ENCODE results near the gene FPR3.
"Not testable (repeated sequence)": the region's sequence is repeated elsewhere in the genome, so short reads cannot be mapped to it uniquely, and the experiment has no call there.

The FPR3 gene, protein sequence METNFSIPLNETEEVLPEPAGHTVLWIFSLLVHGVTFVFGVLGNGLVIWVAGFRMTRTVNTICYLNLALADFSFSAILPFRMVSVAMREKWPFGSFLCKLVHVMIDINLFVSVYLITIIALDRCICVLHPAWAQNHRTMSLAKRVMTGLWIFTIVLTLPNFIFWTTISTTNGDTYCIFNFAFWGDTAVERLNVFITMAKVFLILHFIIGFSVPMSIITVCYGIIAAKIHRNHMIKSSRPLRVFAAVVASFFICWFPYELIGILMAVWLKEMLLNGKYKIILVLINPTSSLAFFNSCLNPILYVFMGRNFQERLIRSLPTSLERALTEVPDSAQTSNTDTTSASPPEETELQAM

DNA sequence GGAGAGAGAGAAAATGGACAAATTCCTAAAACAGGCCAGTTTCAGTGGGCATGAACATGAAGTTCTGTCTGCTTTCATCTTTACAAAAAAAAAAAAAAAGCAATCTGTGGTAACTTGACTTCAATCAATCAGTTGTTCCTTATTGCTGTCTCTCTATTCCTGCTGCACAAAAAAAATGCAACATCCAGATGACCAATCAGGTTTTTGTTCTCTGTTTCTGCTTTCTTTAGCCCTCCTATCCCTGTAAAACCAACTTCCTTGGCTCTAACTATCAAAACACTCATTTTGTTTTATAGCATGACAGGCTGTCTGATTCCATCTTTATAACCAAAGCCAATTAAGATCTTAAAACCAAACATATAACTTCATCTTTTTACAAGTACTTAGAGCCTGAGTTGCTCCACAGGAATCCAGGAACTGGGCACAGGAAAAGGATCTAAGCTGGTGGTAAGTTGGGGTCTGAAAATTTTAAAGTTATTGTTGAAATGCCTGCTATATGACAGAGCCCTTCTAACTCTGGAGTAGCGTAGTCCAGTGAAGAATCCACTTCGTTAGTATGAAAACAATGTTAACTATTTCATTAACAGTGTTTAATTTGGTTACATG, at the start of gene FPR3:
TSS of gene FPR3 (plus strand) at position 273 of the 606 bp plus-strand sequence. CDS start 28,592 bp downstream, outside the sequence.
- no peak for DNase-seq

DNA sequence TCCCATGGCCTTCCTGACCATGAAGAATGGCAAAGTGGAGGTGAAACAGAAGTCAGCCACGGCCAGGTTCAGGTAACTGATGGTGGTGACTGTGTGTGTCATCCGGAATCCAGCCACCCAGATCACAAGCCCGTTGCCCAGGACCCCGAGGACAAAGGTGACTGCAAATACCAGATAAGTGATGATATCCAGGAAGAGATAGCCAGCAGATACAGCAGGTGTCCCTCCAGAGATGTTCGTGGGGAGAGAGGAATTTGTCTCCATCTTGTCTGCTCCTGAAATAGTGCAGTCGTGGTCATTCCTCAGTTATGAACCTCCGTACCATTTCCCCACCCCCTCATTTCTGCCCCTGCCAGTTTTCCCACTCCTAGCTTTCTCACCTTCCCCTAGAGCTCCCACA, 48.2 kb upstream of the FPR3 start:
- DNase-seq = no peak

GRCh38 chr19:51749979-51750378, 45.0 kb upstream of the FPR3 start:
- DNase-seq = no peak

DNA sequence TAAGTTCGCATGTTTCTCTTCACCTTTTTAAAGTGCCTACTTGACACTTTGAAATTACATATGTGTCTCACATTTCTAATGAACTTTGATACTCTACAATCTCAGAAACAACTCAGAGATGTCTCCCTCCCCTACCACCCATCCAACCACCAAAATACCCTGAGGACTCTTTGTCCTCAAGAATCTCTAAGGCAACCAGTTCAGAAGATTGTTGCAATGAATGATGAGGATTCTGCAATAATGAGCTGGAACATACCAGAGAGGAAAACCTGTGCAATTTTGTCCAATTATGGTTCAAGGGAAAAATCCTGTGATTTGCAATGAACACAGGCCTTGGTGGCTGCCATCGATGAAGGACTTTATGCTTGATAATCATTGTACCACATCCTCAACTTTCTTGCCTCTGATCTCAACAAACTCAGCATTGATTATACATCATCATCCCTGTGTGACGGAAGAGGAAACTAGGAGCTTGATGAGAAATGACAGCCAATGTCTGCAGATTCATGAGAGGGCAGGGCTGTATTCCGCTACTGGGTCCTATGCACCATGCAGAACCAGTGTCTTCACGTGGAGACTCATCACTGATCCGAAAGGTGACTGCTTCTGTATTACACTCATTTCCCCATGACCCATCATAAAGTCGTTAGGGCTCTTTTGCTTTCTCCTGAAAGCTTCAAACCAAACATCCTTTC, 44.4 kb upstream of the FPR3 start:
- no peak for DNase-seq

DNA sequence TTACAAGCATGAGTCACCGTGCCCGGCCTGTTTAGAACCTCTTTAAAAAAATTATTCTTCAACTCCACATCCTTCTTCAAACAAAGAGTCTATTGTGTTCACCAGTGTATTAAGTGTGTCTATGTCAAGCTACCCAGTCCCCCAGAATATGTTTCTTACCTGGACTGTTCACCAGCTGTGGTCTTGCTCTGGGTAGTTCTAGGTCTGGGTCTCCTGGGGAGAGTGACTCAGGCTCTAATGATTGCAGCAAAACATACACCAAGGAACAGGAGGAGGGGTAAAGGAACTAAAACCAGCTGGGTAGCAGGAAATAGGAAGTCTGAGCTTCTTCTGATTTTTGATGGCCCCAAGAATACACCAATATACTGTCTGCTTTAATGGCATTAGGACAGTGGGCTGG, 43.3 kb upstream of the FPR3 start, which contains the start of gene FPR1:
TSS of gene FPR1 (minus strand) at position 224 of the 400 bp plus-strand sequence. CDS start 4,884 bp downstream, outside the sequence.
- no peak for DNase-seq

- no peak for DNase-seq
Measured at GRCh38 chr19:51754109-51754508, 40.8 kb upstream of the FPR3 start.

DNA sequence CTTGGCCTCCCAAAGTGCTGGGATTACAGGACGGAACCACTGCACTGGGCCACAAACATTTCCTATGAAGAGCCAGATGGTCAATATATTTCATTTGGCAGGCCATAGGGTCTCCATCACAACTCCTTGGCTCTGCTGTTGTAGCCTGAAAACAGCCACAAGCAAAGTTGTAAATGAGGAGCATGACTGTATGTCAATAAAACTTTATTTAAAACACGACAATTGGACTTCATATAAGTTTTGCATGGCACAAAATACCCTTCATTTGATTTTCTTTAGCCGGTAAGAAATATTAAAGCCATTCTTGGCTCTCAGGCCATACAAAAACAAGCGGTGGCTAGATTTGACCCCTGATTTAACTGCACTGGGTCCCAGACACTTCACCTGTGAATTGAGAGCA, 40.2 kb upstream of the FPR3 start:
- DNase-seq = no peak

DNA sequence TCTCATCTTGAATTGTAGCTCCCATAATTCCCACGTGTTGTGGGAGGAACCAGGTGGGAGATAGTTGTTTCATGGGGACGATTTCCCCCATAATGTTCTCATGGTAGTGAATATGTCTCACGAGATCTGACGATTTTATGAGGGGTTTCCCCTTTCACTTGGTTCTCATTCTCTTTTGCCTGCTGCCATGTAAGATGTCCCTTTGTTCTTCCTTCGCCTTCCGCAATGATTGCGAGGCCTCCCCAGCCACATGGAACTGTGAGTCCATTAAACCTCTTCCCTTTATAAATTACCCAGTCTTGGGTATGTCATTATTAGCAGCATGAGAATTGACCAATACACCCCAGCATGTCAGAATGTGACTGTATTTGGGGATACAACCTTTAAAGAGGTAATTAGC, 39.4 kb upstream of the FPR3 start:
- no peak for DNase-seq

DNA sequence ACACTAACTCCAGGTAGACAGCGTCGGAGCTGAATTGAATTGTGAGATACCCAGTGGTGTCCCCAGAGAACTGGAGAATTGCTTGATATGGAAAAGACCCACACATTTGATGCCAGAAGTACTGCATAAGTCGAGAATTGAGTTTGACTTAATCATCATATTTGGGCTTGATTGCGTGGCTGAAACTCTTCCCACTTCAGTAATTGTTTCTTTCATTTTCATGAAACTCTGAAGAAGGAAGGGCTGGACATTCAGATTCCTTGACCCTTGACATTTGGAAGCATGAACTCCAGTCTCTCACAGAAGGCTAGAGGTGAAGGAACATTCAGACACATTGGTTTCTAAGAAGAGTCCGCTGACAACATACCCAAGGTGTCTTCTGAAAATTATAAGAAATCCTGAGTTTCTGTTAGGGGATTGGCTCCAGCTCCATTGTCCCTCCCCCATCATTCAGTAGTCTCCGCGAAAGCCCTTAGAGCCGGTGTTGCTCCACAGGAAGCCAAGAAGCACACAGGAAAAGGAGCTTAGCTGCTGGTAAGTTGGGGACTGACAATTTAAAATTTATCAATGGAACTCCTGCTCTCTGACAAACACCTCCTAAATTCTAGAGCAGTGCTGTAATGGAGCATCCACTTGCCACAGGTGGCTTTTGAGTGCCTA, 34.1 kb upstream of the FPR3 start, which contains the start of gene FPR2:
TSS of gene FPR2 (plus strand) at position 484 of the 660 bp plus-strand sequence. CDS start 7,479 bp downstream, outside the sequence.
- no peak for DNase-seq

GRCh38 chr19:51761696-51762095, 33.3 kb upstream of the FPR3 start:
- DNase-seq = no peak

GRCh38 chr19:51765086-51765485, 29.9 kb upstream of the FPR3 start:
- no peak for DNase-seq

DNA sequence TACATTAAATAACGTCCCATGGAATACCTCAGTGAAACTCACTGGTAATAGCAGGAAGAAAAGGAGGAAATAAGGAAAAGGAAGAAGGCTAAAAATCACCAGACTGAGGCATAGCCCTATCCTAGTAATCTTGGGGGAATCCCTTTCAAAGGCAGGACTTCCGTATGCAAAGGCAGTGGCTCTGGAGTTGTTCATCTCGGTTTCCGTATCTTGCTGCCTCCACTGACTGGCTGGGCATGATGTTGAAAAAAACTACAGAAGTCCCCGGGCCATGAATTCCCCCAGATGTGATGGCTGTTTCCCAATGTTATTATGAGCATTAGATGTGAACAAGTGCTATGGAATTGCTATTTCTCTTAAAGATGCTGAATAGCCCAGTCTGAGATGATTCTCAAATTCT, 28.5 kb upstream of the FPR3 start:
- no peak for DNase-seq

DNA sequence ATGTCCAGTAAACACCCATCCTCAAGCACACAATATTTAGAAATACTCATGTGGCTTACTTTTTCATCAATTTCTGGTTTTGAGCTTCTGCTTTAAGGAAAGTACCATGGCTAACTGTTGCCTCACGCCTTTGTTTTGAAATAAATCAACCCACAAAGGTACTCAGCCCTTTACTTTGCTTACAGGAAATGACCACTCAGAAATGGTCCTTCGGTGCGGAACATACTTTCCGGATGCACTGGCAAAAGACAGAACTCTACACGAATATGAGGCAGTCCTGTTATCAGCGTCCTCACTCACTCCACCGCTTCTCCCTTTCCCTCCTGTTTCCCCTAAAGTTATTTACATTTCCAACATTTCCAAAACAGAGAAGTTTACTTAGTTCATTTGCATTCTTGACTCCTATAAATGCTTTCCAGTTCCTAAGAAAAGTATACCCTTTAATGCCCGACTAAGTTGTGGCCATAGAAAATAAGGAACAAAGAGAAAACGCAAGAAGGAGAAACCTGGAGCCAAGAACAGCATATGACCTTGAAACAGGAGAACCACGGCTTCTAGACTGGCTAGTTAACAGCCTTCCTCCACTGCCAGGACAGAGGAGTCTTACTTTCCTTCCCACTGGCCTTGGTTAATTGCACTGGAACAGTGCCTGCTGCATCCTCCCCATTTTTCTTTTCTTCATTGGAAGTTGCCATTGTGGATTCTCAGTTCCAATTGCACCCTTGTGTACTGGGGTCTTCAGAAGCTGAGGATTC, 23.4 kb upstream of the FPR3 start:
- no peak for DNase-seq

- no peak for DNase-seq
Measured at GRCh38 chr19:51772977-51773376, 22.0 kb upstream of the FPR3 start.

DNA sequence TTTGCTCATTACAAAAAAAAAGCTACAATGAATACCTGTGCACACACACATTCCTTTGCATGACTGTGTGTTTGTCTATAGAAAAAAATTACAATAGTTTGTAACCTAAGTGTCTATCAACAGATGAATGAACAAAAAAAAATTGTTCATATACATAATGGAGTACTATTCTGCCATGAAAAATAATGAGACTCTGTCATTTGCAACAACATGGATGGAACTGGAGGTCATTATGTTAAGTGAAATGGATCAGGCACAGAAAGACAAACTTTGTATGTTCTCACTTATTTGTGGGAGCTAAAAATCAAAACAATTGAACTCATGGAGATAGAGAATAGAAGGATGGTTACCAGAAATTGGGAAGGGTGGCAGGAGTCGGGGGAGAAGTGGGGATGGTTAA, 18.4 kb upstream of the FPR3 start:
- DNase-seq = not testable (repeated sequence)

DNA sequence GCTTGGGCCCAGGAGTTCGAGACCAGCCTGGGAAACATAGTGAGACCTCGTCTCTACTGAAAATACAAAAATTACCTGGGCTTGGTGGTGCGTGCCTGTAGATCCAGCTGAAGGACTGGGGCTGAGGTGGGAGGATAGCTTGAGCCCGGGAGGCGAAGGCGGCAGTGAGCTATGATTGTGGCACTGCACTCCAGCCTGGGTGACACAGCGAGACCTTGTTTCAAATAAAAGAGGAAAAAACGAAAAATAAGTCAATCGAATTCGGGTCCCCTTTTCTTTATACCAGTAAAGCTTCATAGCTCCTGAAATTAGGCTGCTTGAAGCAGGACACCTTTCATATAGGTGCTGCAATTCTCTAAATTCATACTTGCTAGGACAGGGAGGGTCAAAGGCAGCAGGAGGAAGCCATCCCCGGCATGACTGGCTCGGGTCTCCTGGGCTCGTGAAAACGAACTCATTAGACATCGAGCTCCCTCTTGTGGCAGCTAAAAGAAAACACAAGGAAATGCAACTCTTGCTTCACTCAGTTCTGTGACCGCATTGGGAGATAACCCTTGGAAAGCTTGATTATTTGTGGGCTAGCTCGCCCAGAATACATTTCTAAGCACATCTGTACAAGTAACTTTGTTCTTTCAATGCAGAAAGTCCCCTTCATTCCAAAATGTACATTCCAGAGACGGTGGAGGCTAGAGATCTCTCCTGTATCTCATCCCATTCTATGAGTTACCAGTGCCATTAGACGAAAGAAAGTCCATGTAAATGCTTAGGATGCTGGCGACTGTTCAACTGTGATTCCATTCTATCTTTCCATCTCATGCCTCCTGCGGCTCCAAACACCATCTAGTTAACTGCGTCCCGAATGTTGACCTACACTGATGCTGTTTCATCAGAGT, 17.1 kb upstream of the FPR3 start:
- peak; percentile 8 for DNase-seq

GRCh38 chr19:51779181-51779580, 15.8 kb upstream of the FPR3 start:
- DNase-seq = no peak

- no peak for DNase-seq
Measured at GRCh38 chr19:51779703-51780102, 15.3 kb upstream of the FPR3 start.

DNA sequence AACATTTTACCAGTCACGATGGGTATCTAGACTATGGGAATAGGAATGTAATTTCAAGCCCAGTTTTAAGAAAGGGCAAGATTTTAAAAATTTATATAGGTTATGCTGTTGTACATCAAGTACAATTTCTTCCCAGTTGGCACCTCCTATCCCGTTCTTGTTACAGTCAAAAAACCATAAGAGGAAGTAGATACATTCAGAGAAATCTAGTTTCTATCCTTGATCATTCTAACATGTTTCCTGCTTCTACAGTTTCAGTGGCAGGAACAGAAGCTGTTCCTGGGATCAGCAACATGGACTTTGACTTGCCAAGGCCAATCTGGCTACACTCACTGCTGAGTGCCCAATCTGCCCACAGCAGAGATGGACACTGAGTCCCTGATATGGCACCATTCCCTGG, 14.7 kb upstream of the FPR3 start:
- DNase-seq = no peak

- no peak for DNase-seq
Measured at GRCh38 chr19:51781999-51782398, 13.0 kb upstream of the FPR3 start.

DNA sequence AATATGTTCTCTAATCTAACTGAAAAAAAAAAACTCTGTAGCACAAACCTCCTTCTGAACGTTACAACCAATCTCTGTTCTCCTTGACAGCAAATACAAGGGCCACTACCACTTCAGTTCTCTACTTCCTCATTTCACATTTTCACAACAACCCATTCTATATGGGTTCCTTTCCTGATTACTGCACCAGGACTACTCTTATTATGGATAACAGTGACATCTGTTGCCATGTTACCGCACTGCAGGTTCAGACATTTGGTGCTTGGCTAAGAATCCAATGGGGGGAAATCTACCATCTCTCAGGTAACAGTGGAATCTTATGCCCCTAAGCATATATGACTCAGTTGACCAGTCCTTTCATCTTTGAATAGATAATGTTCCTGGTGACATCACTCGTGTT, 11.6 kb upstream of the FPR3 start:
- DNase-seq = no peak
